ENCODE measurements around the gene ASIC5. TPM values are rescaled to one million over a fixed set of nuclear protein-coding genes. Genes with fewer than 3 reads are reported as not detected.

ASIC5 gene
- polyA plus RNA-seq, 10 donors = not detected

DNA sequence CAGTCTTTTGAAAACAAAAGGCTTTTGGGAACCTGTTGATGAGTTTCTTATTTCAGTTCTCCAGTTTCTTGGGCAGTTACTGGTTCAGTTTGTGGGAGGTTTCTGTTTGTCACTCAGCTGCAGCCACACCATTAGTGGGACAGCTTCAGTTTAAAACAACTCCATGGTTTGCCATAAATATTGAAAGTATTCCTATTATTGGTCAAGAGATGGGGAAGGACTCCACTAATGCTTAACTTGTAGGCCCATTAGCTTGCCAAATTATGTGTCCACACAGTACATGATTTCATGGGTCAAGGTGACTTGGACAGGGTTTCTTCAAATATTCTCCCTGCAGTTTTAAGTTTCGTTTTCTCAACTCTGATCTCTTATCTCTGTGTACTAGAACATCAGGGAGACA lies 15.5 kb upstream of the ASIC5 start:
- no peak for DNase-seq

GRCh38 chr4:155879767-155880166 lies 13.7 kb upstream of the ASIC5 start:
- no peak for DNase-seq

- DNase-seq = no peak
Measured at GRCh38 chr4:155878611-155879010, 12.5 kb upstream of the ASIC5 start.

- DNase-seq = no peak
Measured at GRCh38 chr4:155877971-155878370, 11.9 kb upstream of the ASIC5 start.

DNA sequence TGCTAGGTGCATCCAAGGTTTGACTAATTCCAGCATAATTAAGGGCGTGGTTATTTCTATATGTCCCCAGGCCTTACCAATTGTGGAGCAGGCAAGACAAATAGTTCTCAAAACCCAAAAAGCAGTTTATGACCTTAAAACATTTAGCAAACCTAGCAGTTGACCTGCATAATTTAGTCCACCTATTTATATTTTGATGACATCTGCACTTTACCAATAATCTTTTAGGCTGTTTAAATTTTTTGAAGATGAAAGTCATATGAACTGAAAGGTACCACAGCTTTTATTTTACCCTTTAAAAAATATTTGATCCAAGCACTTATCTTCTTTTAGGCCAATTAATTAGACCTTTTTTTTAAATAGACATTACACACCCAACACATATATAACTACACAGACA lies 9.8 kb upstream of the ASIC5 start:
- DNase-seq = no peak

DNA sequence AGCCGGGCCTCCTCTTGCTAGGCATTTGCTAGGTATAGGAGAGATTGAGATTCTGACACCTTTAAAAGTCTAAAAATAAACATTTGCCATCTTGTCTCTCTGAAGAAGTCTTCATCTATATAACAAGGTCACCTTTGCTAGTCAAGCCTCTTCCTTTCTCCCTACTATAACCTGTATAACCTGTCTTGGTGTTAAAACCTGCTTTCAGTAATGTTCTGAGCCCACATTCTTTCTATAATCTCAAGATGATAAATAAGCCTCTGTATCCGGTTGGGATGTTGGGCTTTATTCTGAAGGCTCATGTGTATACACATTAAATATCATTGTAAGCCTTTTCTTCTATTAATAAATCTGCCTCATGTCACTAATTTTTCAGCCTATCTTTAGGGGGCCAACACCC lies 10.2 kb downstream of the ASIC5 start:
- no peak for DNase-seq

- DNase-seq = peak in 1 of 3 donors; percentile 17
Measured at GRCh38 chr4:155854582-155855226, 11.4 kb downstream of the ASIC5 start.

GRCh38 chr4:155853189-155853588 lies 12.9 kb downstream of the ASIC5 start:
- DNase-seq = no peak

DNA sequence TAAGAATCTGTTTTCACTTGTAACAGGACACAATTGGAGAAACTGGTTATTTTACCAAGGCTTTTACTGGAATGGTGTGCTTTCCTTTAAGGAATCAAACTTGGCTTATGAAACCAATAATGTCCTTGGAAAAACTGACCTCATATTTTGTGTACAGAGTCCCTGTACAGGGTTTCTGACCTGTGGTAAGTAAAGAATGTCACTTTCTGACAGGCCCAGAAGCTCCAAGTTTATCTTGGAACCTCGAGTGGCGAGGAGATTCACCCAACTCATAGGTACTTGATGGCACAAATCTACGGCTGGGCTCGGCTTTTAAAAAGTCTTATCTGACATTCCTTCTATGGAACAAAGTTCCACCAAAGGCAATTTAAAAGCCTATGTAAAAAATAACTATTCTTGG lies 17.0 kb downstream of the ASIC5 start:
- DNase-seq = no peak

GRCh38 chr4:155846929-155847328 lies 19.1 kb downstream of the ASIC5 start:
- no peak for DNase-seq

DNA sequence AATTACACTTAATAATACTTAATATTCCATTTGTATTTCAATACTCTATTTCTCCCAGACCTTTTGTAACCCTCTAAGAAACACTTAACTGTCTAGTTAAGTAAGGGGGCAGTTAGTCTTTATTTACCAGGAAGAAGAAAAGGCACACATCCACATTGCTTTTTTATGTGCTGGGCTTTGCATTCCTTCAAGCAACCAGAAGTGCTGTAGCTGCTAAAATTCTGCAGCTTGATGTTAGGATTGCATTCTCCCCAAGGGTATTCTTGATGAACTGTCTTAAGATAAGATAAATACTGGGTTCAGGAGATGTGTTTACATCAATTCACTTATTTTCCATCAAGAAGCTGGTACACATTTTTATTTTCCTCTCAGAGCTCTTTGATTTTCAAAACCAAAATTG lies 24.0 kb downstream of the ASIC5 start:
- no peak for DNase-seq

DNA sequence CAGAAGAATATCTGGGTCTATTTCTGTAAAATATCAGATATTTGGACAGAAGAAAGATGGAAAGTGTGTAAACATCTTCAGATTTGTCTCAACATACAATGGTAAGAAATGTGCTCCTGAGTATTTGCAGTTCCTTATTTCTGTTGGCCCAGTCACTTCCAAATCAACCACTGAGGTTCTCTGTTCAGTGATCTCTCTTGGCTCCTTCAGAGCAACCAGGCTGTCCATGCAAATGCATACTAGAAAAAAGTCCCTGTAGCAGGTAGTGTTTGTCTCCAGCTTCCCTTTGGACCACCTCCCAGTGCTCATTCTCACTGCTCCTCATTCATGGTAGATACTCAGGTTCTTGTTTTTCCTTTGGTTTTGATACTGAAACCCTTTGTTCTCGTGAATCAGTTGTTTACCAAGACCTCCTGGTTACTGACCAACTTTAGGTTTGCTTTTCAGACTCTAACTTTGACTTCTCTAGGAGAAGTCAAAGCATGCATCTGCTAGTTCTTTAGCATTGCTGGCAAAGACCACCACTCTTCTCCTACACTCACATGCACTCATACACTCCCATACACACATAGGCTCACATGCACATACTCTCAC lies 28.8 kb downstream of the ASIC5 start:
- DNase-seq = no peak

- DNase-seq = no peak
Measured at GRCh38 chr4:155832664-155833063, 33.4 kb downstream of the ASIC5 start.

GRCh38 chr4:155828628-155829027 lies 37.4 kb downstream of the ASIC5 start:
- DNase-seq = no peak

DNA sequence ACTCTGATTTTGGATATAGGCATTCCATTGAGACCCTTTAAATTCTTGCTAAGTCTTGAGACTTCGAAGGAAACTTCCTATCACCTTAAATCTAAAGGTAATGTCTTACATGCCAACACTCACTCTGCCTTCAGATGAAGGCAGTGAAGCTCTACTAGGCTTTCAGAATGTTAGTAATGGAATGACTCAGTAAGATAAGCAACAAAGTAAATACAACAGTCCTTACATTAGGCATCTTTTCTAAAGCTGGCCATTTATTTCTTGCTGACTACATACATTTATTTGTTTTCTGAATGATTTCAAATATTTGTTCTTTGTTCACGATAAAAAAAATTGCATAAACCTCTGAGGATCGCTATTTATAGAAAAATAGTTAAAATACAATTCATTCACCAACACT lies 43.5 kb downstream of the ASIC5 start:
- DNase-seq = no peak

GRCh38 chr4:155820887-155821518 lies 45.1 kb downstream of the ASIC5 start:
- no peak for DNase-seq

DNA sequence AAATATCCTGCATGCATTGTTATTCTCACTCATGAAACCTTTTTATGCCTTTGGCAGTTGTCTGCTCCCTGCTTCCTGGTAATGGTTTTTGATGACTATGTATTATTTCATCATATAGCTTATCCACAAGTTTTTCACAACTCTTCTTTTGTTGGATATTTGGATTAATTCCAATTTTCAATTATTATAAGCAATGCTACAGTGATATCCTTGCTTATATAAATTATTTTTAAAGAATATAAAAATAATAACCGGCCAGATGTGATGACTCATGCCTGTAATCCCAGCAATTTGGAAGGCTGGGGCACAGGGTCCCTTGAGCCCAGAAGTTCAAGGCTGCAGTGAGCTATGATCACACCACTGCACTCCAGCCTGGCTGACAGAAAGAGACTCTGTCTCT lies 47.0 kb downstream of the ASIC5 start:
- peak in 1 of 3 donors; percentile 30 for DNase-seq

- DNase-seq = no peak
Measured at GRCh38 chr4:155818639-155819038, 47.4 kb downstream of the ASIC5 start.

GRCh38 chr4:155811083-155811482 lies 55.0 kb downstream of the ASIC5 start:
- no peak for DNase-seq

DNA sequence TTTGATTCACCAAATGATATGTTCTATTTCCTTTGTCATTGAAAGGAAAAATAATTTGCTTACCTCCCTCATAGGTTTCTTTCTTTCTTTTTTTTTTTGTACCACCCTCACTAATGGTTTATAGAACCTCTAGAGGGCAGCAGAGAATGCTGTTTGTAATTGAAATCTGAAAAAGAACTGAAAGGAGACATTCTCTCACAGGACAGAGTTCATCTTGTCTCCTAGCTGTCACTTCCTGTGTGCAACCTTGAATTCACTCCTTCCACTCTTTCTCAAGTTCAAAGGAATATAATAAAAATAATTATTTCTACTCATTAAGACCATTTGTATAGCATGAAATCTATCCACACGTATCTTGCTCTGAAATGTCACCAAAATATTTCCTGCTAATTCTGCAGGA lies 56.2 kb downstream of the ASIC5 start:
- peak; percentile 62 to 80 (median 77) for DNase-seq

DNA sequence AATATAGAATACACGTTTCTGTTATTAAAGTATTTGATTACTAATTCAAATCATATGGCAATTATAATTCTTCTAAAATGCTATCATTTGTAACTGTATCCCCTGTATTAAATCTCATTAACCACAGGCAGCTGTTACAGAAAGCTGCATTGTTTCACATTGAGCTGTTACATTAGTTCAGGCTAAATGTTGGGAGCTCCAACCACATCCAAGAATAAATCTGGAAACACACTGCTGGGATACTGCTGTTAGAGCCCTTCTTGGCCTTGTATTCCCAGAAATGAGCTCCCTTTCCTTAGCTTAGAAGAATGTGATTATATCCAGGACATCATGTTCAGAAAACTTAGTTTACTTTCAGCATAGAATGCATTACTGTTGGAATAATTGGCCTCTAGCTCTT lies 59.1 kb downstream of the ASIC5 start:
- DNase-seq = peak in 2 of 3 donors; percentile 46 to 88

- DNase-seq = no peak
Measured at GRCh38 chr4:155805016-155805415, 61.1 kb downstream of the ASIC5 start.

DNA sequence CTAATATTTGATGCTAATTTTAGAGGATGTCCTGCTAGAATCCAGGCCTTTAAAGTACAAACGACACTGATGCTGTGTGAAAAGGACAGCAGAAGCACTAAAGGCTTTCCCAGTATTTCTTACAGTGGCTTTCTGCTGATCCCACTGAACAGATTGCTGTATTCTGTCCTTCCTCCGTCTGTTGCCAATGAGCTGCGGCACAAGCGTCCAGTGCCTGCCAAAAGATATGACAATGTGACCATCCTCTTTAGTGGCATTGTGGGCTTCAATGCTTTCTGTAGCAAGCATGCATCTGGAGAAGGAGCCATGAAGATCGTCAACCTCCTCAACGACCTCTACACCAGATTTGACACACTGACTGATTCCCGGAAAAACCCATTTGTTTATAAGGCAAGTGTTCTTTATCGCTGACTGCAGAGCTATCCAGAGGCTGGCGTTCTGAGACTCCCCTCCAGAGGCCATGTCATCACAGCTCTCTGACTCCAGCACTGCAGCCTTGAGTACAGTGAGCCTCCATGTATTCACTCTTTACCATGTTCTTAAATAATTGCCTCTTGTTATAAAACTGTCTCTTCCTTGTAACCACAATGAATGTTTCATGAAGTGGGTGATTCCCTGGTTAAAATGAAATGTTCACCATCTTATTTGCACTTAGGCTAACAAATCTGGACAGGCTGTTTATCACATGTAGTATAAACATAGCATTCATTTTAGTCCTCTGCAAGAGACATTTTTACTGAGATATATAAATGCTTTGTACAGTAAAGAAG lies 63.7 kb downstream of the ASIC5 start:
- no peak for DNase-seq
